ENCODE data around the gene SRPX2. TPM values are rescaled to one million over a fixed set of nuclear protein-coding genes. Genes with fewer than 3 reads are reported as not detected.

Gene SRPX2
- 10 to 100 TPM; 15.2 to 61.0 (median 32.6) TPM for total RNA-seq

GRCh38 chrX:100643956-100644860 is at the start of gene SRPX2:
Gene SRPX2 (plus strand): TSS chrX:100644199. CDS start chrX:100646323, 2,124 bp downstream.
- Histone ChIP-seq H3K9me3 (no peaks in the 10 kb centered on the region), H3K36me3 (no peaks in the 10 kb centered on the region), H3K27ac (peak within 1 kb of the TSS; percentile 69 to 79), H3K4me3 (peak within 1 kb of the TSS; percentile 34 to 59 (median 34)), H3K27me3 (peaks cover 0 to 62% of the 10 kb centered on the region in 2 donors), H3K4me1 (no peaks in the 10 kb centered on the region)
- intact Hi-C loops (cut with DNase I; ENCODE audit: low total_unique reads) = no loop called here
- DNase-seq (ENCODE audit: low spot score in 2 of 2) = peak in 1 of 2 donors; percentile 32
- TF ChIP-seq POLR2AphosphoS5 (IDR thresholded peaks at IDR 0.05) = peak in 1 of 3 donors; percentile 59
- no peak for TF ChIP-seq POLR2A (IDR thresholded peaks at IDR 0.05)

- Histone ChIP-seq H3K4me3 (no peak overlapping the region), H3K27ac (no peak overlapping the region), H3K27me3 (peaks cover 0 to 53% of the 10 kb centered on the region in 2 donors), H3K36me3 (no peaks in the 10 kb centered on the region), H3K9me3 (no peaks in the 10 kb centered on the region), H3K4me1 (no peaks in the 10 kb centered on the region)
- DNase-seq (ENCODE audit: low spot score in 2 of 2) = no peak
- intact Hi-C loops (cut with DNase I; ENCODE audit: low total_unique reads) = no loop called here
- TF ChIP-seq POLR2A (IDR thresholded peaks at IDR 0.05) (no peak), CTCF (IDR thresholded peaks at IDR 0.05) (no peak), POLR2AphosphoS5 (IDR thresholded peaks at IDR 0.05) (no peak)
Measured at GRCh38 chrX:100596601-100597000, 47.4 kb upstream of the SRPX2 start.

- Histone ChIP-seq H3K4me3 (no peak overlapping the region), H3K4me1 (no peaks in the 10 kb centered on the region), H3K36me3 (no peaks in the 10 kb centered on the region), H3K9me3 (no peaks in the 10 kb centered on the region), H3K27me3 (peaks cover 0 to 41% of the 10 kb centered on the region in 2 donors), H3K27ac (no peak overlapping the region)
- DNase-seq (ENCODE audit: low spot score in 2 of 2) = no peak
- TF ChIP-seq CTCF (IDR thresholded peaks at IDR 0.05) (no peak), POLR2A (IDR thresholded peaks at IDR 0.05) (no peak)
- intact Hi-C loops (cut with DNase I; ENCODE audit: low total_unique reads) = no loop called here
Measured at GRCh38 chrX:100599456-100599855, 44.5 kb upstream of the SRPX2 start.

- H3K4me1 ChIP-seq = no peaks in the 10 kb centered on the region
- no peak for DNase-seq (ENCODE audit: low spot score in 2 of 2)
- H3K36me3 ChIP-seq = no peaks in the 10 kb centered on the region
- intact Hi-C loops (cut with DNase I; ENCODE audit: low total_unique reads) = no loop called here
- no peaks in the 10 kb centered on the region for H3K9me3 ChIP-seq
- no peak overlapping the region for H3K27ac ChIP-seq
- no peak overlapping the region for H3K4me3 ChIP-seq
- peaks cover 0 to 37% of the 10 kb centered on the region in 2 donors for H3K27me3 ChIP-seq
- no peak for TF ChIP-seq POLR2AphosphoS5 (IDR thresholded peaks at IDR 0.05)
Measured at GRCh38 chrX:100600340-100600739, 43.7 kb upstream of the SRPX2 start.

- DNase-seq (ENCODE audit: low spot score in 2 of 2) = no peak
- intact Hi-C loops (cut with DNase I; ENCODE audit: low total_unique reads) = no loop called here
- TF ChIP-seq POLR2A (IDR thresholded peaks at IDR 0.05) (no peak), CTCF (IDR thresholded peaks at IDR 0.05) (no peak), POLR2AphosphoS5 (IDR thresholded peaks at IDR 0.05) (no peak)
Measured at GRCh38 chrX:100600758-100601157, 43.2 kb upstream of the SRPX2 start.

GRCh38 chrX:100606753-100607152 is 37.2 kb upstream of the SRPX2 start:
- no peak for DNase-seq (ENCODE audit: low spot score in 2 of 2)
- Histone ChIP-seq H3K27ac (no peak overlapping the region), H3K36me3 (no peaks in the 10 kb centered on the region), H3K27me3 (peaks cover 0 to 48% of the 10 kb centered on the region in 2 donors), H3K4me3 (no peak overlapping the region), H3K9me3 (no peaks in the 10 kb centered on the region), H3K4me1 (no peaks in the 10 kb centered on the region)
- TF ChIP-seq CTCF (IDR thresholded peaks at IDR 0.05) = no peak
- no peak for TF ChIP-seq POLR2A (IDR thresholded peaks at IDR 0.05)
- TF ChIP-seq POLR2AphosphoS5 (IDR thresholded peaks at IDR 0.05) = no peak
- intact Hi-C loops (cut with DNase I; ENCODE audit: low total_unique reads) = no loop called here

More at GRCh38 chrX:100600758-100601157, 43.2 kb upstream of the SRPX2 start:
- H3K9me3 ChIP-seq = no peaks in the 10 kb centered on the region
- H3K36me3 ChIP-seq = no peaks in the 10 kb centered on the region
- no peak overlapping the region for H3K4me3 ChIP-seq
- H3K27ac ChIP-seq = no peak overlapping the region
- H3K4me1 ChIP-seq = no peaks in the 10 kb centered on the region
- H3K27me3 ChIP-seq = peaks cover 0 to 37% of the 10 kb centered on the region in 2 donors
